Esophagus squamous epithelium (tissue), 5 donors: ENCODE results near the gene INKA1. TPM values are rescaled to one million over a fixed set of nuclear protein-coding genes. Genes with fewer than 3 reads are reported as not detected.

Experiments used
- DNase-seq: peaks from one replicate; lab custom pipeline; 2025; lab: John Stamatoyannopoulos, UW
- H3K27ac ChIP-seq, 4 donors: fragments of 200-600 bp; sonication (generic); one replicate each; pipeline ENCODE4 v1.5.1; 2016 to 2019; ENCODE audit warnings: mild to moderate bottlenecking in 1 of 4
- H3K27me3 ChIP-seq, 4 donors: fragments of 200-600 bp; sonication (generic); 1 replicate in 3 of 4; 2 replicates in 1 of 4; pipeline versions ENCODE4 v1.5.1 to v1.6.0; 2017 to 2021; ENCODE audit warnings: antibody characterized with exemption in 1 of 4
- H3K36me3 ChIP-seq, 3 donors: fragments of 200-600 bp; sonication (generic); one replicate each; pipeline ENCODE4 v1.5.1; 2016 to 2019
- H3K4me1 ChIP-seq, 3 donors: fragments of 200-600 bp; sonication (generic); one replicate each; pipeline ENCODE4 v1.5.1; 2017 to 2019
- H3K4me3 ChIP-seq, 4 donors: fragments of 200-600 bp; sonication (generic); 1 replicate in 3 of 4; 2 replicates in 1 of 4; pipeline ENCODE4 v1.5.1; 2016 to 2019; ENCODE audit warnings: mild to moderate bottlenecking in 2 of 4, moderate library complexity in 1 of 4
- H3K9me3 ChIP-seq, 3 donors: fragments of 200-600 bp; sonication (generic); one replicate each; pipeline ENCODE4 v1.5.1; 2016 to 2019
- POLR2A ChIP-seq, 4 donors: fragments of 450-650 bp; IDR thresholded peaks; one replicate each; pipeline ENCODE4 v1.6.1; 2017; ENCODE audit warnings: antibody characterized with exemption in 4 of 4, mild to moderate bottlenecking in 4 of 4, moderate library complexity in 3 of 4
- WGBS, 2 donors: methylation state at CpG; one replicate each; pipeline ENCODE4 v1.1.5; 2018; 5-methylcytosine and 5-hydroxymethylcytosine counted together
- intact Hi-C: fragments of 100-400 bp; cut with DNase I; formaldehyde crosslinking; loops from one replicate; pipeline ENCODE4 v1.15.0; 2022
- total RNA-seq, 4 donors: library from RNA; depleted of rRNA; stranded (reverse); fragments of >200 nt; gene quantifications; one replicate each; pipeline ENCODE4 v1.1.0, GENCODE V29; 2016
- TF ChIP-seq, protein P1 (sequence below), 6 experiments: fragments of 450-650 bp in 4 of 6; fragments of 200-600 bp in 2 of 6; sonication (generic) in 2 of 6; IDR thresholded peaks; one replicate each; pipeline ENCODE4 v1.5.1; 2016 to 2019; ENCODE audit warnings: antibody characterized with exemption in 6 of 6, mild to moderate bottlenecking in 4 of 6, moderate library complexity in 4 of 6
- donor health status: DM: yes; HTN: yes; CAD: no.

INKA1 gene
- total RNA-seq, result 10 to 100 TPM; 15.2 to 23.3 (median 19.9) TPM

DNA sequence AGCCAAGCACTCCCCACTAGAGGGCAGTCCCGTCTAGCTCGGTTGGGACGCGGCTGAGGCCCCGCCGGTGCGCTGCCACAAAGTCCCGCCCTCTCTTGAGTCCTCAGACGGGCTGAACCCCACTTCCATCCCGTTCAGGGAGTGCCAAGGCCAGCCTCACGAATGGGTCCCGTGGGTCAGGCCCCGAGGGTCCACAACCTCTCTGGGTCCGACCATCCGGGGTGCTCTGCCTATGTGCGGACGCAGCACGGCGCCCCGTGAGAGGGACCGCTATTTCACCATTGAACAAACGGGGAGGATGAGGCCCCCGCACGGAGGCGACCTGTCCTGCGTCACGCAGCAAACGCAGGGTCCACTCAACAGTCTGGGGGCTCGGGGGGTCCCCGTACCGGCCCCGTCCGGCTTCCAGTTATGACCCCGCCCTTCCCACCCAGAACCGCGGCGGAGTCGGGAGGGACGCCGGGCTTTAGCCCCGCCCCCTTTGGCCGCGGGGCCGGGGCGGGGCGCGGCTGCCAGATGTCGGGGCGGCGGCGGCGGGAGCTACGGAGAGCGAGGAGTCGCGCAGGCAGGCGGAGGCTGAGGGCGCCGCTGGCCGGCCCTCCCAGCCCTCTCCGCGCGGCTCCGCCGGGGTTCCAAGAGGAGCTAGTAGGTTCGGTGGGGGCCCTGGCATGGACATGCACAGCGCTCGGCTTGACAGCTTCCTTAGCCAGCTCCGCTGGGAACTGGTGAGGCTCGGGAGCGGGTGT lies at the start of gene INKA1:
TSS of gene INKA1 (plus strand) at position 543 of the 746 bp plus-strand sequence. CDS start at position 675, 132 bp downstream.
- peaks cover 49 to 67% (median 52%) of the 10 kb centered on the region in 3 donors for H3K4me1 ChIP-seq
- WGBS, 2 donors, result 1% methylated on average over 14 of the region's 71 CpGs; no CpG with 5 or more reads in 1 of the 2 donors
- no peaks in the 10 kb centered on the region for H3K9me3 ChIP-seq
- peaks cover 0 to 2% (median 0%) of the 10 kb centered on the region in 4 donors for H3K27me3 ChIP-seq
- peak; percentile 69 for DNase-seq
- TF ChIP-seq POLR2A (IDR thresholded peaks at IDR 0.05), result peak in 2 of 4 donors; percentile 80 to 81
- TF ChIP-seq, protein P1, sequence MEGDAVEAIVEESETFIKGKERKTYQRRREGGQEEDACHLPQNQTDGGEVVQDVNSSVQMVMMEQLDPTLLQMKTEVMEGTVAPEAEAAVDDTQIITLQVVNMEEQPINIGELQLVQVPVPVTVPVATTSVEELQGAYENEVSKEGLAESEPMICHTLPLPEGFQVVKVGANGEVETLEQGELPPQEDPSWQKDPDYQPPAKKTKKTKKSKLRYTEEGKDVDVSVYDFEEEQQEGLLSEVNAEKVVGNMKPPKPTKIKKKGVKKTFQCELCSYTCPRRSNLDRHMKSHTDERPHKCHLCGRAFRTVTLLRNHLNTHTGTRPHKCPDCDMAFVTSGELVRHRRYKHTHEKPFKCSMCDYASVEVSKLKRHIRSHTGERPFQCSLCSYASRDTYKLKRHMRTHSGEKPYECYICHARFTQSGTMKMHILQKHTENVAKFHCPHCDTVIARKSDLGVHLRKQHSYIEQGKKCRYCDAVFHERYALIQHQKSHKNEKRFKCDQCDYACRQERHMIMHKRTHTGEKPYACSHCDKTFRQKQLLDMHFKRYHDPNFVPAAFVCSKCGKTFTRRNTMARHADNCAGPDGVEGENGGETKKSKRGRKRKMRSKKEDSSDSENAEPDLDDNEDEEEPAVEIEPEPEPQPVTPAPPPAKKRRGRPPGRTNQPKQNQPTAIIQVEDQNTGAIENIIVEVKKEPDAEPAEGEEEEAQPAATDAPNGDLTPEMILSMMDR (IDR thresholded peaks at IDR 0.05), result peak; percentile 89 to 95 (median 92)
- peaks cover 0 to 5% (median 0%) of the 10 kb centered on the region in 3 donors for H3K36me3 ChIP-seq
- H3K27ac ChIP-seq, result peak within 1 kb of the TSS; percentile 96 to 98 (median 97)
- peak within 1 kb of the TSS; percentile 87 to 93 (median 90) for H3K4me3 ChIP-seq
- intact Hi-C loops, result loop anchor here (2.0 to 5.0 kb wide), 2 partner anchors 36 to 99 kb away; partner anchors contain the start of gene MST1R

DNA sequence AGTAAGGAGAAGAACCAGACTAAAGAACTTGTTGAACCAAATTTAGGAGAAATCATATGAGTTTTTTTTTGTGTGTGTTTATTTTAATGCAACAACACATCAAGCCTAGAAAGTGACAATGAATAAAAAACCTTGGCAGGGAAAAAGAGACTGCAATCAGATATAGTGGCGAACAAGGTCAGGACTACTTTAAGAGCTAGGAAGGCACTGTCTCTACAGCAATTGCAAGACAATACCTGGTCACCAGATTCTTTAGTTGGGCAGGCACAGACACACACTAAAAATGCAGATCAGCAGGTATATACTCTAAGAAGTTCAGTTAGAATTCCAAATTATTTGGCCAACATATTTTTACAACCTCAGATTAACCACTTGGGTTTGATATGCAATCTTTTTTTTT lies 48.5 kb upstream of the INKA1 start:
- Histone ChIP-seq H3K9me3 (no peaks in the 10 kb centered on the region), H3K4me3 (no peak overlapping the region), H3K4me1 (peaks cover 4 to 24% (median 6%) of the 10 kb centered on the region in 3 donors), H3K36me3 (peaks cover 0 to 14% (median 0%) of the 10 kb centered on the region in 3 donors), H3K27ac (no peak overlapping the region), H3K27me3 (no peaks in the 10 kb centered on the region)
- TF ChIP-seq POLR2A (IDR thresholded peaks at IDR 0.05), result no peak
- TF ChIP-seq, protein P1 (IDR thresholded peaks at IDR 0.05), result no peak
- intact Hi-C loops, result no loop called here
- no peak for DNase-seq
- 75 to 100% methylated on average over 1 of the region's 1 CpG for WGBS, 2 donors

DNA sequence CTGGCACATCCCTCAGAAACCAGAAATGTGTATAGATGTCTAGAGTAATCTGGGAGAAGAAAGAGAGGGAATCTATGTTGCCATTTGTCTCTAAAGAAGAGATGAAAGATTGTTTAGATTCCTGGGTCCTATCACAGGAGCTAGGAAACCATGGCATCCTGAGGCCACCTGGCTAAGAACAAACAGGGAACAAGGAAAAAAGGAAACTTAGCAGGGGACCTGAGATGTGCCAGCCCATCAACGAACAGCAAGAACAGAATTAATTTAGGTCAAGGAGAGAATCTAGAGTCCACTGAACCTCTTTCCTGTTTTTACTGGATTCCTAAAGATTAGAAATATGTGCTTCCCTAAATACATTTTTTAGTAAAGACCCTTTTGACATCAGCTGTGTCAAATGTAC lies 47.0 kb upstream of the INKA1 start:
- Histone ChIP-seq H3K4me3 (no peak overlapping the region), H3K4me1 (peaks cover 4 to 24% (median 6%) of the 10 kb centered on the region in 3 donors), H3K27ac (no peak overlapping the region), H3K9me3 (no peaks in the 10 kb centered on the region), H3K36me3 (peaks cover 0 to 4% (median 0%) of the 10 kb centered on the region in 3 donors), H3K27me3 (no peaks in the 10 kb centered on the region)
- 63 to 85% methylated on average over 1 of the region's 1 CpG for WGBS, 2 donors
- TF ChIP-seq, protein P1 (IDR thresholded peaks at IDR 0.05), result no peak
- TF ChIP-seq POLR2A (IDR thresholded peaks at IDR 0.05), result no peak
- intact Hi-C loops, result no loop called here
- DNase-seq, result no peak

DNA sequence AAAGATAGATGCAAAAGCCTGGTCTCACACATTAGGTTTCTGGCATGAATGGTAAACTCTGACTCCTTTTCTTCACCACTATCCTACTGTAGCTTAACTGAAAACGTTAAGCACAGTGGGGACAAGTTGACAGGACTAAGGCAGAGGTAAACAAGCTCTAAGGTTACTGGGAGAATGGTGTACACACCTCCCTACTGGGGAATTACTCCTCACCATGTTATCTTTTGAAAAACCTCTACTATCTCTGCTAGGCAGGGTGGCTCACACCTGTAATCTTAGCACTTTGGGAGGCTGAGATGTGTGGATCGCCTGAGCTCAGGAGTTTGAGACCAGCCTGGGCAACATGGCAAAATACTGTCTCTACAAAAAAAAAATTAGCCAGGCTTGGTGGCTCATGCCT lies 45.9 kb upstream of the INKA1 start:
- H3K9me3 ChIP-seq, result no peaks in the 10 kb centered on the region
- no peaks in the 10 kb centered on the region for H3K27me3 ChIP-seq
- no peak overlapping the region for H3K27ac ChIP-seq
- no peak for TF ChIP-seq POLR2A (IDR thresholded peaks at IDR 0.05)
- TF ChIP-seq, protein P1 (IDR thresholded peaks at IDR 0.05), result no peak
- no peak for DNase-seq
- no peak overlapping the region for H3K4me3 ChIP-seq
- WGBS, 2 donors, result 68 to 72% methylated on average over 2 of the region's 2 CpGs
- intact Hi-C loops, result no loop called here
- peaks cover 0 to 8% (median 0%) of the 10 kb centered on the region in 3 donors for H3K36me3 ChIP-seq
- H3K4me1 ChIP-seq, result peaks cover 4 to 24% (median 6%) of the 10 kb centered on the region in 3 donors

DNA sequence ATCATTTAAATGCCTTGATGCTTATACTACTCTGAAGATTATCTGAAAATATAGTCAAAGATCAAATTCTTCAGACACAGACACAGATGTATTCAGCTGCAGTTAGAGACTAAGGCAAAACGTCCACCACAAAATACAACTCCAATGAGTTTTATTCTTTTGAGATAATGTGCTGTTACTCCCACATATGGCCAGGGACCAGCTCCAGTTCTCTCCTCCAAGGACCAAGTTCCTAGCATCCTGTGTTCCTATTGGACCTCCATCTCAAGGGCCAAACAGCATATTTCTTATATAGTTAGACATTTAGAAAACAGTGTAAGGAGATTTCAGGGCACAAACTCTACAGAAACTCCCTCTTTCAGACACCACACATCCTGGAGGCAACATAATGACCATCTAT lies 43.8 kb upstream of the INKA1 start:
- WGBS, 2 donors, result 10 to 50% methylated on average over 1 of the region's 1 CpG
- H3K4me3 ChIP-seq, result no peak overlapping the region
- peaks cover 0 to 23% (median 0%) of the 10 kb centered on the region in 3 donors for H3K36me3 ChIP-seq
- no peak overlapping the region for H3K27ac ChIP-seq
- intact Hi-C loops, result no loop called here
- H3K9me3 ChIP-seq, result no peaks in the 10 kb centered on the region
- TF ChIP-seq POLR2A (IDR thresholded peaks at IDR 0.05), result no peak
- TF ChIP-seq, protein P1 (IDR thresholded peaks at IDR 0.05), result no peak
- no peaks in the 10 kb centered on the region for H3K27me3 ChIP-seq
- DNase-seq, result no peak
- peaks cover 0 to 11% (median 6%) of the 10 kb centered on the region in 3 donors for H3K4me1 ChIP-seq
